Keratinocyte (primary cell): ENCODE data around the gene BTG1.

Experiments used
- EZH2 ChIP-seq: IDR thresholded peaks from one replicate; pipeline ENCODE4 v1.6.1; 2012; ENCODE audit warnings: inconsistent platforms, mild to moderate bottlenecking, low read length, moderate library complexity
- TF ChIP-seq, protein P1 (sequence below), 3 experiments: IDR thresholded peaks in 1 of 3; conservative IDR thresholded peaks in 1 of 3; optimal IDR thresholded peaks in 1 of 3; 2 replicates in 2 of 3; 3 replicates in 1 of 3; pipeline versions ENCODE3 to v1.5.1; 2011; ENCODE audit warnings: low read length in 3 of 3, mild to moderate bottlenecking in 3 of 3, moderate library complexity in 2 of 3, control low read depth in 1 of 3, inconsistent platforms in 1 of 3; ENCODE audit not compliant: insufficient read depth in 2 of 3; ENCODE audit errors: extremely low read depth in 1 of 3

DNA sequence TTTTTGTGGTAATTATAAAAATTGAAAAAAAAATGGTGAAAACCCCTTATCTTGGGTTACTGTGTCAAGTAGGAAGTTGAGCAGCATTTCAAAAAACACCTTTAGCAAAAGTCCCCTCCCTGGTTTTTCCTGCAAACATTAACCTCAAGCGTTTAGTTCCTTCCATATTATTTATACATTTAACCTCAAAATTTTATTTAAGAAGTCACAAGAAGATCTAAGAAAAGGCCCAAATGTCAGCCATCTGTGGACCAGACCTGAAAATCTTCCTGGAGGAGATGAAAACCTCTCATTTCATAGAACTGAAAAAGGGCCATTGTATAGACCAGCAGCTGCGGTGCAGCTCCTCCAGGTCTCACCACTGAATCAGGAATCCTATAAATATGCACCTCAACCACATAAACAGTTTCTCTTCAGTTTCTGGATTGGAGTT is 40.4 kb upstream of the BTG1 start:
- TF ChIP-seq, protein P1, sequence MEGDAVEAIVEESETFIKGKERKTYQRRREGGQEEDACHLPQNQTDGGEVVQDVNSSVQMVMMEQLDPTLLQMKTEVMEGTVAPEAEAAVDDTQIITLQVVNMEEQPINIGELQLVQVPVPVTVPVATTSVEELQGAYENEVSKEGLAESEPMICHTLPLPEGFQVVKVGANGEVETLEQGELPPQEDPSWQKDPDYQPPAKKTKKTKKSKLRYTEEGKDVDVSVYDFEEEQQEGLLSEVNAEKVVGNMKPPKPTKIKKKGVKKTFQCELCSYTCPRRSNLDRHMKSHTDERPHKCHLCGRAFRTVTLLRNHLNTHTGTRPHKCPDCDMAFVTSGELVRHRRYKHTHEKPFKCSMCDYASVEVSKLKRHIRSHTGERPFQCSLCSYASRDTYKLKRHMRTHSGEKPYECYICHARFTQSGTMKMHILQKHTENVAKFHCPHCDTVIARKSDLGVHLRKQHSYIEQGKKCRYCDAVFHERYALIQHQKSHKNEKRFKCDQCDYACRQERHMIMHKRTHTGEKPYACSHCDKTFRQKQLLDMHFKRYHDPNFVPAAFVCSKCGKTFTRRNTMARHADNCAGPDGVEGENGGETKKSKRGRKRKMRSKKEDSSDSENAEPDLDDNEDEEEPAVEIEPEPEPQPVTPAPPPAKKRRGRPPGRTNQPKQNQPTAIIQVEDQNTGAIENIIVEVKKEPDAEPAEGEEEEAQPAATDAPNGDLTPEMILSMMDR (optimal IDR thresholded peaks at IDR 0.05 in 1 of 3, IDR thresholded peaks at IDR 0.05 in 1 of 3, conservative IDR thresholded peaks at IDR 0.05 in 1 of 3; ENCODE audit: extremely low read depth in 1 of 3, insufficient read depth in 2 of 3, low read length in 3 of 3), result no peak
- TF ChIP-seq EZH2, result no peak
